Stimulated activated CD8-positive, alpha-beta memory T cell treated with anti-CD3 and anti-CD28 coated beads, Interleukin-15, amount 100 ng/mL, for 4 hours (primary cell): ENCODE measurements around the gene TSPAN3.

Experiments
- DNase-seq, 2 donors: peaks; one replicate each; pipeline ENCODE4 v3.0.0-alpha.2; 2020; ENCODE audit warnings: low read depth in 2 of 2

Gene TSPAN3

DNA sequence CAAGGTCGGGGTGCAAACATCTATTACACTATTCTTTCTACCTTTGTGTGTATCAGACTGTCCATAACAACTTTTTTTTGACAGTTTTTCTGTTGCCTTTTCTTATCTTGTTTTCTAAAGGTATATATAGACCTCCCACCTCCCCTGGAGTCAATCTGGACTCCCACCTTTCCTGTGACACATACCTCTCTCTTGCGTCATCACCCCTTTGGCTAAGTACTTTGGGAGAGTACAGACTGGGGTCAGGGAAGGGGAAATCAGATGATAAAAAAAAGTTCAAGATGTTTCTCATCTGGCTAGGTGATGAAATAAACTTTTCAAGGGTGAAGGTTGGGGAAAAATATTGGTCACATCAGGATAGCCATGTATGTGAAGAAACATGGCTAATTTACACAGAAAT lies 17.2 kb downstream of the TSPAN3 start:
- DNase-seq, result no peak

DNA sequence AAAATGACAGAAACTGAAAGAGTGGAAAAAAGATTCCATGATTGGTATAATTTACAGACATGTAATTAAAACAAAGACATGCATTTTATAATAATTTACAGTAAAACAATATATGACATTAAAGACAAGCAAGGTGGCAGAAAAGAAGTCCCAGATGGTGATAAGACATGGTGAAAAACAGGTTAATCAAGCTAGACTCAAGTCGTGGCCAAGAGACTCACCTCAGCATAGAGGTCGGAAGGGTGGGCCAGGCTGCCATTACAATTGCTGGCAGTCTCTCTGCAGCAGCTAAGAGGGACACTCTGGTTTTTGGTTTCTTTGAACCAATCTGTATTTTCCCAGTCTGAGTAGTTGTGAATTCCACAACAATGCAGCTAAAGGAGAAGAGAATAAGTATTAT lies 18.4 kb downstream of the TSPAN3 start:
- no peak for DNase-seq

DNA sequence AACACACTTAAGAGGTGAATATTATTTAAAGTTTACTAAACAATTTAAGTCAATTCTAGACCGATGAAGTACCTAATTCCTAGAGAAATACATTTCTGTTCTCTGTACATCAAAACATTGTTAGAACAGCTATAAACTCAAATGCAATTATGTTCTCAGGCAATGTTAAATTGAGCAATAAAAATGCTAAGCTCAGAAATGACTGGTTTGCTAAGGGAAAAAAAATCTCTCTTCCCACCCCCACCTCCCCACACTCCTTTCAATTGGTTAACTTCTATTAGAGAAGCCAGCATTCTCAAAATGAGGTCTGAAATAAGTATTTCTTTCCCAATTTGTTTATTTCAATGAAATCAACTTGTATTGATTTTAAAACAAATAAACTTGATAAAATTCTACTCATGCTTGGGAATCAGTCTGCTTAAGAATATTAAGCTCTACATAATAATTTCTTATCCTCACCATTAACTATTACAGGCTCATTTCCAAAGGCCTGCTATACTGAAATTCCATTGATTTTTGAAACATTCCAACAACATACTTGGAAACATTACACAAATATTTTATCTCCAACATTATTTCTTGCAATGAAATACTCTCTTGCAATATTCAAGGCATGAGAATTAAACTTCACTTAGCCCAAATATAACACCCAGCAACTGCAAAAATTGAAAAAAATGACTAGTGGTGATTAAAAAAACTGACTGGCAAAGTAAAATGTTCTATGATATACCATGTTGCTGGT lies 22.6 kb downstream of the TSPAN3 start:
- DNase-seq, result no peak

GRCh38 chr15:77046704-77047412 lies 24.1 kb downstream of the TSPAN3 start:
- no peak for DNase-seq

GRCh38 chr15:77045985-77046384 lies 24.9 kb downstream of the TSPAN3 start:
- DNase-seq, result no peak

- no peak for DNase-seq
Measured at GRCh38 chr15:77044228-77045042, 26.5 kb downstream of the TSPAN3 start.

GRCh38 chr15:77042955-77043920 lies 27.7 kb downstream of the TSPAN3 start:
- no peak for DNase-seq

GRCh38 chr15:77042245-77042919 lies 28.5 kb downstream of the TSPAN3 start:
- no peak for DNase-seq

DNA sequence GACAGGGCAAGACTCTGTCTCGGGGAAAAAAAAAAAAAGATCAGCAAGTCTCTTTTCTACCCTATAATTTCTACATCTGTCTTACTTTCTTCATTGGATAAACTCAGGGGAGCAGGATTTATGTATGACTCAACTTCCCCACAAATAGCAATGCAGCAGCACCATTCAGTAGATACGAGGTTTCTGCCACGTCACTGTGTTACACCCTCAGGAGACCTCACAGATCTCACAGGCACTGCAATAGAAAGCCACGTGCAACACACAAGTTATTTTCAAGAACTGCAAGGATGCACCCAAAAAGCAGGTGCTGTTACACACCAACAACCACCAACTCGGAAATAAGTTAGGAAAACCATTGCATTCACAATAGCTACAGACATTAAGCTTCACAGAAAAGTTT lies 30.2 kb downstream of the TSPAN3 start:
- no peak for DNase-seq

GRCh38 chr15:77039848-77040247 lies 31.1 kb downstream of the TSPAN3 start:
- no peak for DNase-seq

GRCh38 chr15:77039217-77039533 lies 31.7 kb downstream of the TSPAN3 start:
- DNase-seq, result no peak

DNA sequence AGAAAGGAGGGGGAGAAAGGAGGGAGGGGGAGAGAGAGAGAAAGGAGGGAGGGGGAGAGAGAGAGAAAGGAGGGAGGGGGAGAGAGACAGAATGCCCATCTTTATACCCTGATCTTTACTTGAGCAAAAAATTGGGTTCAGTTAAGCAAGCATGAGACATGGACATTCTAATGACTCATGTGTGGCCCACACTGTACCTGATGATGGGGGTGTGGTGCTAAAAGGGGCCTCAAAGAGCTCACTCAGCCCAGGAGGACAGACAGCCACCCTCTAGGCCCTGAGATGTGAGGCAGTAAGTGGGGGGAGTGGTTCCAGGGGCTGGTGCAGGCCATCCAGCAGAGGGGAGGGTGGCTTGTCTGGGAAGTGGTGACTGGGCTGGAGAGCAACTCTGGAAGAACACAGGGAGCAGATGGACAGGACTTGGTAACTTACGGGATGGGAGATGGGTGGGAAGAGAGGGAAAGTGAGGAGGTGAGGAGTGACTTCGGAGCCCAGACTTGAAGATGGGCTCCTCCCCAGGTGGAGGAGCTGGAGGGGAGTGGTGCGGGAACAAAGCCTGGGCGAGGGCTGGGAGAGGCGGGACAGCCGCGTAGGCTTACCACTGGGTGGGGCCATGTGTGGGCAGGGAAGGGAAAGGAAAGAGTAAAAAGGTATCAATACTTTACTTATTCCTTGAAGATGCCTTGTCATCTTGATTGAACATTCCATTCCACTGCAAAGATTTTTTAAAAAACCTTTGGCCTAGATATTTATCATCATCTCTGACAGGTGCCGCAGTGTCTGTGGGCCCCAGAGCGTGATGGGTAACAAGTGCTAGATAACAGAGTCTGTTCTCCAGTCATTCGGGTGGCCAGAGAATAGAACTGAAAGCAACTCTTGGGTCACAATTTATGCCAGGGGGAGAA lies 32.3 kb downstream of the TSPAN3 start:
- no peak for DNase-seq

DNA sequence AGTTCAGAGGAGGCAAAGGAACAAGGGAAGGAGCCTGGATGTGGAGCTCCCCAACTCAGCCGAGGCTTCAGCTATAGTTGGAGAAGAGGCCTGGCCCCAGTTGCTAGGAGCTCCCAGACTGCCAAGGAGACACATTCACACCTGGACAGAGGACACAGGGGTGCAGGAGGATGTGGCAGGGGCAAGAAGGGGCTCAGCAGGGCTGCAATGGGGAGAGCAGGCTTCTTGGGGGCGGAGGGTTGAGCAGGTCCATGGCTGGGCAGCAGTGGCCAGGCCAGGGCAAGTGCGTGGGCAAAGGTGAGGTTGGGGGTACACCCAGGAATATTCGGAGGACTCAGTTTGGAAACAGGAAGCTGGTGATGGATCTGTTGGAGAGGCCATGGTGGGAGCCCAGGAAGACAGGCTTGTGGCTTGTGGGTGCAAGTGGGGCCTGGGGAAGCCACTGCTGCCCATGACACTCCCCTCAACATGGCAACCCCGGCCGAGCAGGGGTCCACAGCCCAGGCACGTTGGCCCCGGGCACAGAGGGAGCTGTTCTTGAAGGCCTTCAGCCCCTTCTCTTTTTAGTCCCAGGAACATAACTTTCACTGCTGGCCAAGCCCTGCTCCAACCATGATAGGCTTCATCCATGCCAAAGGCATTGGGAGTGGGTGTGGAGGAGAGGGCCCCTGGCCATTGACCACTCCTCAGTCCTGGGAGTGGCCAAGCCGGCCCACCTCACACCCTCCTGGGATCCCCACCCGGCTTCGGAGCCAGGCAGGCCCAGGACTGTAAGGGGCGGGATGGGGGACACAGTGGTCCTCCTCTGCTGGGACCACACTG lies 33.3 kb downstream of the TSPAN3 start:
- DNase-seq, result no peak

DNA sequence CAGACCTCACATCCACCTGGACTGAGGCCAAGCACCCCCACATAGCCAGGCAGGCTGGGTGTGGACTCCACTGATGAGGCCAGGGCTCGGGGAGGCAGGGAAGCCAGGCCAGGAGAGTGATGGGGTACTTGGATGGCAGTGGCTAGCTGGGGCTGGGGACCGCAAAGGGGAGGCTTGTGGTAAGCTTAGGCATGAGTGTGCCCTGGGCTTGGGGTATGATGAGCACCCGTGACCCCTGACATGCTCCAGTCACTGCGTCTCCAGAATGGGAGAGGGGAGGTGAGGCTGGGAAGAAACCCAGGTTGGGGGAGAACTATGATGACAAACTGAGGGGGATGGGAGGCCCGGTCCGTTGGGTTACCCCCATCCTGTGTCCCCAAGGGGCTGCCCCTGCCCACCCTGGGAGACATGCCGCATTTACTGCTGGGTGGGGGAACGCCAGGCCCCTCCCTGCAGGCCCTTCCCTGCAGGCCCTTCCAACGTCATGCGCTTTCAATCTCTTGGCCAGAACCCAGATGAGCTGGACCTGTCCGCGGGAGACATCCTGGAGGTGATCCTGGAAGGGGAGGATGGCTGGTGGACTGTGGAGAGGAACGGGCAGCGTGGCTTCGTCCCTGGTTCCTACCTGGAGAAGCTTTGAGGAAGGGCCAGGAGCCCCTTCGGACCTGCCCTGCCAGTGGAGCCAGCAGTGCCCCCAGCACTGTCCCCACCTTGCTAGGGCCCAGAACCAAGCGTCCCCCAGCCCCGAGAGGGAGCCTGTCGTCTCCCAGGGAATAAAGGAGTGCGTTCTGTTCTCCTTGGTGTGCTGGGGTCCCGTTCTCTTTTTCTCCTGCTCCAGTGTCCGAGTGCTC lies 34.1 kb downstream of the TSPAN3 start:
- no peak for DNase-seq

- no peak for DNase-seq
Measured at GRCh38 chr15:77035999-77036471, 34.9 kb downstream of the TSPAN3 start.

- no peak for DNase-seq
Measured at GRCh38 chr15:77035584-77035983, 35.3 kb downstream of the TSPAN3 start.

GRCh38 chr15:77034695-77035489 lies 36.0 kb downstream of the TSPAN3 start:
- no peak for DNase-seq
